ENCODE measurements around the gene RELL2. TPM values are rescaled to one million over a fixed set of nuclear protein-coding genes. Genes with fewer than 3 reads are reported as not detected.

Gene RELL2
- total RNA-seq, 1 donor from 2014 or later: 1.0 TPM

GRCh38 chr5:141638771-141639170, 2.0 kb downstream of the RELL2 start:
- Histone ChIP-seq H3K27ac (replicated peaks) (no peak overlapping the region), H3K27me3 (ENCODE audit: low read depth) (no peaks in the 10 kb centered on the region), H3K9me3 (replicated peaks) (no peaks in the 10 kb centered on the region), H3K4me1 (peaks cover 40% of the 10 kb centered on the region), H3K4me3 (no peak overlapping the region), H3K36me3 (no peaks in the 10 kb centered on the region)
- DNase-seq: no peak
- intact Hi-C loops (cut with micrococcal nuclease): no loop called here
- TF ChIP-seq, protein P1, sequence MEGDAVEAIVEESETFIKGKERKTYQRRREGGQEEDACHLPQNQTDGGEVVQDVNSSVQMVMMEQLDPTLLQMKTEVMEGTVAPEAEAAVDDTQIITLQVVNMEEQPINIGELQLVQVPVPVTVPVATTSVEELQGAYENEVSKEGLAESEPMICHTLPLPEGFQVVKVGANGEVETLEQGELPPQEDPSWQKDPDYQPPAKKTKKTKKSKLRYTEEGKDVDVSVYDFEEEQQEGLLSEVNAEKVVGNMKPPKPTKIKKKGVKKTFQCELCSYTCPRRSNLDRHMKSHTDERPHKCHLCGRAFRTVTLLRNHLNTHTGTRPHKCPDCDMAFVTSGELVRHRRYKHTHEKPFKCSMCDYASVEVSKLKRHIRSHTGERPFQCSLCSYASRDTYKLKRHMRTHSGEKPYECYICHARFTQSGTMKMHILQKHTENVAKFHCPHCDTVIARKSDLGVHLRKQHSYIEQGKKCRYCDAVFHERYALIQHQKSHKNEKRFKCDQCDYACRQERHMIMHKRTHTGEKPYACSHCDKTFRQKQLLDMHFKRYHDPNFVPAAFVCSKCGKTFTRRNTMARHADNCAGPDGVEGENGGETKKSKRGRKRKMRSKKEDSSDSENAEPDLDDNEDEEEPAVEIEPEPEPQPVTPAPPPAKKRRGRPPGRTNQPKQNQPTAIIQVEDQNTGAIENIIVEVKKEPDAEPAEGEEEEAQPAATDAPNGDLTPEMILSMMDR (IDR thresholded peaks at IDR 0.05; ENCODE audit: borderline replicate concordance): no peak

- Histone ChIP-seq H3K9me3 (replicated peaks) (no peaks in the 10 kb centered on the region), H3K27me3 (ENCODE audit: low read depth) (no peaks in the 10 kb centered on the region), H3K27ac (replicated peaks) (no peak overlapping the region), H3K4me3 (no peak overlapping the region), H3K36me3 (no peaks in the 10 kb centered on the region), H3K4me1 (peaks cover 37% of the 10 kb centered on the region)
- intact Hi-C loops (cut with micrococcal nuclease): no loop called here
- DNase-seq: no peak
- TF ChIP-seq, protein P1 (IDR thresholded peaks at IDR 0.05; ENCODE audit: borderline replicate concordance): no peak
These were observed 2.7 kb downstream of the RELL2 start for GRCh38 chr5:141639357-141640050.

DNA sequence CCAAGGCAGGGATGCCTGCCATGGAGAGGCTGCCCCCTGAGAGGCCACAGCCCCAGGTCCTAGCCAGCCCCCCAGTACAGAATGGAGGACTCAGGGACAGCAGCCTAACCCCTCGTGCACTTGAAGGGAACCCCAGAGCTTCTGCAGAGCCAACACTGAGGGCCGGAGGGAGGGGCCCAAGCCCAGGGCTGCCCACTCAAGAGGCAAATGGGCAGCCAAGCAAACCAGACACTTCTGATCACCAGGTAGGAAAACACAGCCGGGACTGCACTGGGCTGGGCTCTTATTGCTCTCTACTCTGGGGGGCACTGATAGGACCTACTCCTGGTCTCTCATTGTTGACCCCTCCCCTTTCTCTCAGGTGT, 3.2 kb downstream of the RELL2 start:
- intact Hi-C loops (cut with micrococcal nuclease): no loop called here
- peaks cover 31% of the 10 kb centered on the region for H3K4me1 ChIP-seq
- H3K36me3 ChIP-seq: no peaks in the 10 kb centered on the region

GRCh38 chr5:141640698-141641097, 3.9 kb downstream of the RELL2 start:
- DNase-seq: no peak
- no peaks in the 10 kb centered on the region for H3K9me3 ChIP-seq (replicated peaks)
- no peaks in the 10 kb centered on the region for H3K27me3 ChIP-seq (ENCODE audit: low read depth)
- TF ChIP-seq, protein P1 (IDR thresholded peaks at IDR 0.05; ENCODE audit: borderline replicate concordance): no peak
- intact Hi-C loops (cut with micrococcal nuclease): no loop called here
- no peaks in the 10 kb centered on the region for H3K36me3 ChIP-seq
- peaks cover 25% of the 10 kb centered on the region for H3K4me1 ChIP-seq
- H3K27ac ChIP-seq (replicated peaks): no peak overlapping the region
- H3K4me3 ChIP-seq: no peak overlapping the region

More for the DNA sequence above, 3.2 kb downstream of the RELL2 start:
- H3K4me3 ChIP-seq: no peak overlapping the region
- TF ChIP-seq, protein P1 (IDR thresholded peaks at IDR 0.05; ENCODE audit: borderline replicate concordance): no peak
- H3K9me3 ChIP-seq (replicated peaks): no peaks in the 10 kb centered on the region
- no peaks in the 10 kb centered on the region for H3K27me3 ChIP-seq (ENCODE audit: low read depth)
- H3K27ac ChIP-seq (replicated peaks): no peak overlapping the region
- no peak for DNase-seq

DNA sequence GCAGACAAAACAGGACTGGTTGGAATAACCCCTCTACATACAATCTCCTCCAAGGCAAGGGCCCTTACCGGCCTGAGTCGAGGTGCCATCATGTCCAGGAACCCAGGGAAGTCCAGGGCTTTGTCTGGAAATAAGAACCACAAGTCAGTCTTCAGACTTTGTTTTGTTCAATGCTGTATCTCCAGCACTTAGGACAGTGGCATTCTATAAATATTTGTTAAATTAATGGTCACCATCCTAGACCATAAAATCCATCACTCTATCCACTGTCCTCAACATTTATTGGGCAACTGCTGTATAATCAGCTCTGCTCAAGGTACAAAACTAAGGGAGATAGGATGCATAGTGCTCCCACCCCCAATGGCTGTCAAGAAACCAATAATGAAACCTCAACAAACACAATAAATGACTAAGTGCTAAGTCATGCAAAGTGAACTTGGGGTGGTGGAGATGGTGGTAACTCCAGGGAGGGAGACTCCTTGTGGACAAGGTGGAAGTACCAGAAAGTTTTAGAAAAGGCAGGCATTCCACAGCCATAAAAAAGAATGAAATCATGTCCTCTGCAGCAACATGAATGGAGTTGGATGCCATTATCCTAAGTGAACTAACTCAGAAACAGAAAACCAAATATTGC, 5.0 kb downstream of the RELL2 start:
- TF ChIP-seq, protein P1 (IDR thresholded peaks at IDR 0.05; ENCODE audit: borderline replicate concordance): no peak
- H3K27me3 ChIP-seq (ENCODE audit: low read depth): no peaks in the 10 kb centered on the region
- no peaks in the 10 kb centered on the region for H3K9me3 ChIP-seq (replicated peaks)
- no peak overlapping the region for H3K27ac ChIP-seq (replicated peaks)
- intact Hi-C loops (cut with micrococcal nuclease): no loop called here
- H3K4me3 ChIP-seq: no peak overlapping the region
- H3K4me1 ChIP-seq: peaks cover 15% of the 10 kb centered on the region
- no peaks in the 10 kb centered on the region for H3K36me3 ChIP-seq
- no peak for DNase-seq
